ENCODE data around the gene LHFPL2.

The LHFPL2 gene

GRCh38 chr5:78518365-78519197 is 130.0 kb downstream of the LHFPL2 start:
- peak overlapping the region; percentile 16 for H3K27ac ChIP-seq (ENCODE audit: low read depth, low read length)
- no peak overlapping the region for H3K4me3 ChIP-seq (ENCODE audit: low read depth, low read length)
- no peaks in the 10 kb centered on the region for H3K27me3 ChIP-seq (ENCODE audit: control insufficient read depth, insufficient read depth, low read length)
- no peaks in the 10 kb centered on the region for H3K4me1 ChIP-seq (ENCODE audit: control insufficient read depth, insufficient read depth, low read length)
- H3K9me3 ChIP-seq (ENCODE audit: control insufficient read depth, insufficient read depth, low read length), result no peaks in the 10 kb centered on the region
- H3K9ac ChIP-seq (ENCODE audit: low read depth, low read length), result no peak overlapping the region
- no peaks in the 10 kb centered on the region for H3K36me3 ChIP-seq (ENCODE audit: control insufficient read depth, insufficient read depth, low read length)

DNA sequence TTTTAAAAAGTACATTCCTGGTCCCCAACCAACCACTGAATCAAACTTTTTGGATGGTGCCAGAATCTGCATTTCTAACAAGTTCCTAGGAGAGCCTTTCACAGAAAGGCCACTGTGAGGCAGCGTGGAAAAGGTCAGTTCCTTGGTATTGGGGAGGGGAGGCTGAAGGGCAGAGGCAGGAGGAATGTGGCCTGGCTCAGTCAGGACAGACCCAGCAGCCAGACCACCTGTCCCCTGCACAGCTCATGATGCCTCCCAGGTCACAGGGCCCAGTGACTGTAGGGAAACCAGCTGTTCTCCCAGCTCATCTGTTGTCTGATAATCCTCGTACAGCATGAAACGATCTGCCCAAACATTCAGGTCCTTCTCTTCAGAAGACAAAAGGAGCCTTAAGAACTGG is 132.9 kb downstream of the LHFPL2 start:
- Histone ChIP-seq H3K4me3 (ENCODE audit: low read depth, low read length) (no peak overlapping the region), H3K36me3 (ENCODE audit: control insufficient read depth, insufficient read depth, low read length) (no peaks in the 10 kb centered on the region), H3K27me3 (ENCODE audit: control insufficient read depth, insufficient read depth, low read length) (no peaks in the 10 kb centered on the region), H3K9me3 (ENCODE audit: control insufficient read depth, insufficient read depth, low read length) (no peaks in the 10 kb centered on the region), H3K27ac (ENCODE audit: low read depth, low read length) (no peak overlapping the region), H3K9ac (ENCODE audit: low read depth, low read length) (no peak overlapping the region), H3K4me1 (ENCODE audit: control insufficient read depth, insufficient read depth, low read length) (no peaks in the 10 kb centered on the region)

- peaks cover 4% of the 10 kb centered on the region for H3K4me1 ChIP-seq (ENCODE audit: control insufficient read depth, insufficient read depth, low read length)
- no peak overlapping the region for H3K27ac ChIP-seq (ENCODE audit: low read depth, low read length)
- H3K27me3 ChIP-seq (ENCODE audit: control insufficient read depth, insufficient read depth, low read length), result no peaks in the 10 kb centered on the region
- H3K4me3 ChIP-seq (ENCODE audit: low read depth, low read length), result no peak overlapping the region
- no peaks in the 10 kb centered on the region for H3K9me3 ChIP-seq (ENCODE audit: control insufficient read depth, insufficient read depth, low read length)
- no peak overlapping the region for H3K9ac ChIP-seq (ENCODE audit: low read depth, low read length)
- no peaks in the 10 kb centered on the region for H3K36me3 ChIP-seq (ENCODE audit: control insufficient read depth, insufficient read depth, low read length)
Observed at GRCh38 chr5:78514427-78515330, 133.9 kb downstream of the LHFPL2 start.

DNA sequence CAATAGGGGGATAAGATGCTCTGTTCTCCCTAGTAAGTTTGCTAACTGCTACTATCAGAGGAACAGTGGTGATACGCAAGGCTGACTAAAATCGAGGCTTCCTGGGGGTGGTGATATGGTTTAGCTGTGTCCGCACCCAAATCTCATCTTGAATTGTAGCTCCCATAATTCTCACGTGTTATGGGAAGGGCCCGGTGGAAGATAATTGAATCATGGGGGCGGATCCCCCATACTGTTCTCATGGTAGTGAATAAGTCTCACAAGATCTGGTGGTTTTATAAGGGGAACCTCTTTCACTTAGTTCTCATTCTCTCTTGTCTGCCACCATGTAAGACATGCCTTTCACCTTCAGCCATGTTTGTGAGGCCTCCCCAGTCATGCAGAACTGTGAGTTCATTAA is 135.1 kb downstream of the LHFPL2 start:
- no peaks in the 10 kb centered on the region for H3K27me3 ChIP-seq (ENCODE audit: control insufficient read depth, insufficient read depth, low read length)
- H3K27ac ChIP-seq (ENCODE audit: low read depth, low read length), result no peak overlapping the region
- H3K36me3 ChIP-seq (ENCODE audit: control insufficient read depth, insufficient read depth, low read length), result no peaks in the 10 kb centered on the region
- H3K9me3 ChIP-seq (ENCODE audit: control insufficient read depth, insufficient read depth, low read length), result no peaks in the 10 kb centered on the region
- no peak overlapping the region for H3K9ac ChIP-seq (ENCODE audit: low read depth, low read length)
- no peak overlapping the region for H3K4me3 ChIP-seq (ENCODE audit: low read depth, low read length)
- peaks cover 16% of the 10 kb centered on the region for H3K4me1 ChIP-seq (ENCODE audit: control insufficient read depth, insufficient read depth, low read length)

DNA sequence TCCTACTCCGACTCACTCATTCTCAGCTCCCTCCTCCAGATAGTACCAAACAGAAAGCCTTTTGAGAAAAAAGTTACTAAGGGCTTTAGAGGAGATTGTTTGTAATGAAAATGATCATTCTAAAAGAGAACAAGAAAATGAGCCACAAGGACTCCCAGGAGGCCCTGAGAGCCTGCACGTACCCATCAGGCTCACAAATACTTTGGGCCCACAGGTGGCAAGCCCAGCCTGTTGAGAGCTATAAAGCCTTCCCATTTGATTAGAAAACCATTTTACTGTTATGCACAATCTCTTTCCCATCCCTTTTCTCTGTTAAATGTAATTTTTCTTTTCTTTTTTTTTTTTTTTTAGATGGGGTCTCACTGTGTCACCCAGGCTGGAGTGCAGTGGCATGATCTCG is 136.1 kb downstream of the LHFPL2 start:
- Histone ChIP-seq H3K27ac (ENCODE audit: low read depth, low read length) (no peak overlapping the region), H3K9me3 (ENCODE audit: control insufficient read depth, insufficient read depth, low read length) (no peaks in the 10 kb centered on the region), H3K9ac (ENCODE audit: low read depth, low read length) (no peak overlapping the region), H3K36me3 (ENCODE audit: control insufficient read depth, insufficient read depth, low read length) (no peaks in the 10 kb centered on the region), H3K4me3 (ENCODE audit: low read depth, low read length) (no peak overlapping the region), H3K4me1 (ENCODE audit: control insufficient read depth, insufficient read depth, low read length) (peaks cover 21% of the 10 kb centered on the region), H3K27me3 (ENCODE audit: control insufficient read depth, insufficient read depth, low read length) (no peaks in the 10 kb centered on the region)

GRCh38 chr5:78511121-78511906 is 137.3 kb downstream of the LHFPL2 start:
- Histone ChIP-seq H3K4me3 (ENCODE audit: low read depth, low read length) (no peak overlapping the region), H3K9ac (ENCODE audit: low read depth, low read length) (no peak overlapping the region), H3K27ac (ENCODE audit: low read depth, low read length) (no peak overlapping the region), H3K27me3 (ENCODE audit: control insufficient read depth, insufficient read depth, low read length) (no peaks in the 10 kb centered on the region), H3K36me3 (ENCODE audit: control insufficient read depth, insufficient read depth, low read length) (no peaks in the 10 kb centered on the region), H3K9me3 (ENCODE audit: control insufficient read depth, insufficient read depth, low read length) (no peaks in the 10 kb centered on the region), H3K4me1 (ENCODE audit: control insufficient read depth, insufficient read depth, low read length) (peaks cover 21% of the 10 kb centered on the region)

- Histone ChIP-seq H3K4me3 (ENCODE audit: low read depth, low read length) (peak overlapping the region; percentile 41), H3K36me3 (ENCODE audit: control insufficient read depth, insufficient read depth, low read length) (no peaks in the 10 kb centered on the region), H3K27me3 (ENCODE audit: control insufficient read depth, insufficient read depth, low read length) (no peaks in the 10 kb centered on the region), H3K9ac (ENCODE audit: low read depth, low read length) (no peak overlapping the region), H3K9me3 (ENCODE audit: control insufficient read depth, insufficient read depth, low read length) (no peaks in the 10 kb centered on the region), H3K27ac (ENCODE audit: low read depth, low read length) (no peak overlapping the region), H3K4me1 (ENCODE audit: control insufficient read depth, insufficient read depth, low read length) (peaks cover 29% of the 10 kb centered on the region)
Observed at GRCh38 chr5:78509884-78510769, 138.4 kb downstream of the LHFPL2 start.

- Histone ChIP-seq H3K4me3 (ENCODE audit: low read depth, low read length) (no peak overlapping the region), H3K9ac (ENCODE audit: low read depth, low read length) (no peak overlapping the region), H3K36me3 (ENCODE audit: control insufficient read depth, insufficient read depth, low read length) (no peaks in the 10 kb centered on the region), H3K27me3 (ENCODE audit: control insufficient read depth, insufficient read depth, low read length) (no peaks in the 10 kb centered on the region), H3K27ac (ENCODE audit: low read depth, low read length) (no peak overlapping the region), H3K9me3 (ENCODE audit: control insufficient read depth, insufficient read depth, low read length) (no peaks in the 10 kb centered on the region), H3K4me1 (ENCODE audit: control insufficient read depth, insufficient read depth, low read length) (peaks cover 34% of the 10 kb centered on the region)
Observed at GRCh38 chr5:78509145-78509865, 139.3 kb downstream of the LHFPL2 start.

GRCh38 chr5:78508186-78508765 is 140.3 kb downstream of the LHFPL2 start:
- Histone ChIP-seq H3K9ac (ENCODE audit: low read depth, low read length) (no peak overlapping the region), H3K4me3 (ENCODE audit: low read depth, low read length) (no peak overlapping the region), H3K27ac (ENCODE audit: low read depth, low read length) (no peak overlapping the region), H3K4me1 (ENCODE audit: control insufficient read depth, insufficient read depth, low read length) (peaks cover 39% of the 10 kb centered on the region), H3K9me3 (ENCODE audit: control insufficient read depth, insufficient read depth, low read length) (no peaks in the 10 kb centered on the region), H3K27me3 (ENCODE audit: control insufficient read depth, insufficient read depth, low read length) (no peaks in the 10 kb centered on the region), H3K36me3 (ENCODE audit: control insufficient read depth, insufficient read depth, low read length) (no peaks in the 10 kb centered on the region)
